Body of pancreas (tissue), 4 donors: ENCODE data around the gene MYCN. TPM values are rescaled to one million over a fixed set of nuclear protein-coding genes. Genes with fewer than 3 reads are reported as not detected.
"Not testable (repeated sequence)": the region's sequence is repeated elsewhere in the genome, so short reads cannot be mapped to it uniquely, and the experiment has no call there.

Experiments
- ATAC-seq: fragments of 150-250 bp; one replicate; pipeline ENCODE4 v1.9.1; 2016
- DNase-seq, 4 donors: peaks; one replicate each; pipeline ENCODE4 v3.0.0-alpha.2; 2019
- H3K27ac ChIP-seq, 4 donors: fragments of 200-600 bp; sonication (generic); 1 replicate in 3 of 4; 2 replicates in 1 of 4; pipeline versions ENCODE4 v1.5.1 to v1.6.1; 2016 to 2019; ENCODE audit warnings: mild to moderate bottlenecking in 1 of 4, mixed read lengths in 1 of 4, moderate library complexity in 1 of 4
- H3K27me3 ChIP-seq, 2 donors: fragments of 200-600 bp; sonication (generic); one replicate each; pipeline ENCODE4 v1.6.0; 2016; ENCODE audit warnings: mild to moderate bottlenecking in 1 of 2
- H3K36me3 ChIP-seq, 2 donors: fragments of 200-600 bp; sonication (generic); replicated peaks in 1 of 2; 2 replicates each; pipeline ENCODE4 v1.5.1; 2016; ENCODE audit warnings: low read depth in 2 of 2; ENCODE audit not compliant: insufficient read depth in 1 of 2
- H3K4me1 ChIP-seq: fragments of 200-600 bp; sonication (generic); one replicate; pipeline ENCODE4 v1.6.0; 2016
- H3K4me3 ChIP-seq, 2 donors: fragments of 200-600 bp; sonication (generic); 1 replicate in 1 of 2; 2 replicates in 1 of 2; pipeline ENCODE4 v1.5.1; 2016 to 2019
- H3K9me3 ChIP-seq, 3 donors: fragments of 200-600 bp; sonication (generic); 1 replicate in 2 of 3; 2 replicates in 1 of 3; pipeline ENCODE4 v1.5.1; 2016
- CTCF ChIP-seq, 7 experiments: fragments of 450-650 bp in 4 of 7; fragments of 200-600 bp in 3 of 7; sonication (generic) in 3 of 7; IDR thresholded peaks; one replicate each; pipeline ENCODE4 v1.5.1; 2016 to 2019; ENCODE audit warnings: antibody characterized with exemption in 7 of 7
- POLR2A ChIP-seq, 3 donors: fragments of 450-650 bp; IDR thresholded peaks; one replicate each; pipeline ENCODE4 v1.6.1; 2016; ENCODE audit warnings: antibody characterized with exemption in 3 of 3, mild to moderate bottlenecking in 2 of 3
- WGBS, 2 donors: methylation state at CpG; one replicate each; pipeline ENCODE4 v1.1.5; 2017; 5-methylcytosine and 5-hydroxymethylcytosine counted together
- intact Hi-C: fragments of 100-400 bp; cut with DNase I; formaldehyde crosslinking; loops from one replicate; pipeline ENCODE4 v1.15.1; 2023
- total RNA-seq, 2 donors: library from RNA; depleted of rRNA; stranded (reverse); fragments of >200 nt; gene quantifications; one replicate each; pipeline ENCODE4 v1.1.0, GENCODE V29; 2016

The MYCN gene
- total RNA-seq, 2 donors from 2014 or later = not detected

- Histone ChIP-seq H3K4me1 (no peaks in the 10 kb centered on the region), H3K27ac (no peak overlapping the region), H3K36me3 (no peaks in the 10 kb centered on the region), H3K27me3 (no peaks in the 10 kb centered on the region), H3K9me3 (peaks cover 0 to 4% (median 0%) of the 10 kb centered on the region in 3 donors), H3K4me3 (no peak overlapping the region)
- ATAC-seq (no peak), DNase-seq (no peak)
- intact Hi-C loops = no loop called here
- TF ChIP-seq POLR2A (IDR thresholded peaks at IDR 0.05) = no peak
- no peak for TF ChIP-seq CTCF (IDR thresholded peaks at IDR 0.05)
- 63 to 84% methylated on average over 3 of the region's 3 CpGs for WGBS, 2 donors
Observed at GRCh38 chr2:15901808-15902130, 38.6 kb upstream of the MYCN start.

GRCh38 chr2:15903910-15904309 lies 36.4 kb upstream of the MYCN start:
- H3K36me3 ChIP-seq, H3K27me3 ChIP-seq, intact Hi-C loops, H3K4me3 ChIP-seq, ATAC-seq, H3K4me1 ChIP-seq, DNase-seq, H3K27ac ChIP-seq, H3K9me3 ChIP-seq: not testable (repeated sequence)
- 82 to 85% methylated on average over 3 of the region's 3 CpGs for WGBS, 2 donors

GRCh38 chr2:15905267-15905645 lies 35.1 kb upstream of the MYCN start:
- Histone ChIP-seq H3K36me3 (no peaks in the 10 kb centered on the region), H3K4me3 (no peak overlapping the region), H3K4me1 (no peaks in the 10 kb centered on the region), H3K27me3 (no peaks in the 10 kb centered on the region), H3K27ac (no peak overlapping the region), H3K9me3 (no peaks in the 10 kb centered on the region)
- intact Hi-C loops = no loop called here
- ATAC-seq (no peak), DNase-seq (no peak)
- no peak for TF ChIP-seq POLR2A (IDR thresholded peaks at IDR 0.05)
- TF ChIP-seq CTCF (IDR thresholded peaks at IDR 0.05) = no peak

GRCh38 chr2:15905986-15906491 lies 34.3 kb upstream of the MYCN start:
- intact Hi-C loops = no loop called here
- ATAC-seq = no peak
- WGBS, 2 donors = 58 to 77% methylated on average over 6 of the region's 6 CpGs

GRCh38 chr2:15906778-15907177 lies 33.6 kb upstream of the MYCN start:
- H3K4me3 ChIP-seq = no peak overlapping the region
- TF ChIP-seq POLR2A (IDR thresholded peaks at IDR 0.05) (no peak), CTCF (IDR thresholded peaks at IDR 0.05) (no peak)

More at GRCh38 chr2:15905986-15906491, 34.3 kb upstream of the MYCN start:
- Histone ChIP-seq H3K4me3 (no peak overlapping the region), H3K36me3 (no peaks in the 10 kb centered on the region), H3K4me1 (no peaks in the 10 kb centered on the region), H3K27ac (no peak overlapping the region), H3K27me3 (no peaks in the 10 kb centered on the region), H3K9me3 (no peaks in the 10 kb centered on the region)
- DNase-seq = no peak
- no peak for TF ChIP-seq CTCF (IDR thresholded peaks at IDR 0.05)
- TF ChIP-seq POLR2A (IDR thresholded peaks at IDR 0.05) = no peak

More at GRCh38 chr2:15906778-15907177, 33.6 kb upstream of the MYCN start:
- no peaks in the 10 kb centered on the region for H3K9me3 ChIP-seq
- H3K36me3 ChIP-seq = no peaks in the 10 kb centered on the region
- 70 to 72% methylated on average over 4 to 5 of the region's 5 CpGs for WGBS, 2 donors
- H3K27ac ChIP-seq = no peak overlapping the region
- DNase-seq (no peak), ATAC-seq (no peak)
- no peaks in the 10 kb centered on the region for H3K27me3 ChIP-seq
- intact Hi-C loops = no loop called here
- no peaks in the 10 kb centered on the region for H3K4me1 ChIP-seq
